ENCODE measurements around the gene CLDN11. TPM values are rescaled to one million over a fixed set of nuclear protein-coding genes. Genes with fewer than 3 reads are reported as not detected.

Gene CLDN11
- total RNA-seq, 1 donor from 2014 or later, result 1.6 TPM

DNA sequence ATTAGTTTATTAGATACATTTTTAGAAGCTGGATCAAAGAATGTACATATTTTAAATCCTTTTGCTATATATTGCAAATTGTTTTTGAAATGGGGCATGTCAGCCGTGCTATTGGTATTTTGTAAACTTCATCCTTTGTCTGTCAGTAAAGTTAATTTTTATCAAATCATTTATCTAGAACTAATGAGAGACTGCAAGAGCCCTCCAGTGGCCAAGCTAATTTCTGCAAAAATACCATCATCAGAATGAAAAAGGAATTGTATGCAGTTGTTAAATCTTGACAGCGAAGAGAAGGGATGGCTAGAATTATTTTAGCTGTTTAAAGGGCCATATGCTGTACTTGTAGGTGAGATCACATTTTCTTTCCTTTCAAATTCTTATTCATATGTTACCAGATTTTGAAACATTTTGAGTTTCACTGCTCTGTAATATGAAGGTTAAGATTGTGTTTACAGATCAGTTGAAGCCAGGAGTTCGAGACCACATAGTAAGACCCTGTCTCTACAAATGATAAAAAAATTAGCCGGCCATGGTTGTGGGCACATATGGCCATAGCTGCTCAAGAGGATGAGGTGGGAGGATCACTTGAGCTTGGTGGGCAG lies 8.1 kb upstream of the CLDN11 start:
- Mint-ChIP-seq H3K27me3 (ENCODE audit: insufficient read depth, low read depth) (peaks cover 2% of the 10 kb centered on the region), H3K4me1 (peaks cover 5% of the 10 kb centered on the region), H3K9me3 (no peaks in the 10 kb centered on the region), H3K4me3 (no peak overlapping the region), H3K36me3 (no peaks in the 10 kb centered on the region), H3K27ac (peak overlapping the region; percentile 65)
- DNase-seq (ENCODE audit: low spot score), result no peak
- no peak overlapping the region for H3K27ac ChIP-seq
- H2AFZ ChIP-seq (replicated peaks), result no peak overlapping the region
- H3K4me1 ChIP-seq, result no peaks in the 10 kb centered on the region
- peaks cover under 1% of the 10 kb centered on the region for H3K27me3 ChIP-seq
- no peaks in the 10 kb centered on the region for H3K9me3 ChIP-seq (ENCODE audit: low read depth)
- TF ChIP-seq EZH2 (IDR thresholded peaks at IDR 0.05) (no peak), EZH2phosphoT487 (IDR thresholded peaks at IDR 0.05) (no peak)
- TF ChIP-seq, protein P1, sequence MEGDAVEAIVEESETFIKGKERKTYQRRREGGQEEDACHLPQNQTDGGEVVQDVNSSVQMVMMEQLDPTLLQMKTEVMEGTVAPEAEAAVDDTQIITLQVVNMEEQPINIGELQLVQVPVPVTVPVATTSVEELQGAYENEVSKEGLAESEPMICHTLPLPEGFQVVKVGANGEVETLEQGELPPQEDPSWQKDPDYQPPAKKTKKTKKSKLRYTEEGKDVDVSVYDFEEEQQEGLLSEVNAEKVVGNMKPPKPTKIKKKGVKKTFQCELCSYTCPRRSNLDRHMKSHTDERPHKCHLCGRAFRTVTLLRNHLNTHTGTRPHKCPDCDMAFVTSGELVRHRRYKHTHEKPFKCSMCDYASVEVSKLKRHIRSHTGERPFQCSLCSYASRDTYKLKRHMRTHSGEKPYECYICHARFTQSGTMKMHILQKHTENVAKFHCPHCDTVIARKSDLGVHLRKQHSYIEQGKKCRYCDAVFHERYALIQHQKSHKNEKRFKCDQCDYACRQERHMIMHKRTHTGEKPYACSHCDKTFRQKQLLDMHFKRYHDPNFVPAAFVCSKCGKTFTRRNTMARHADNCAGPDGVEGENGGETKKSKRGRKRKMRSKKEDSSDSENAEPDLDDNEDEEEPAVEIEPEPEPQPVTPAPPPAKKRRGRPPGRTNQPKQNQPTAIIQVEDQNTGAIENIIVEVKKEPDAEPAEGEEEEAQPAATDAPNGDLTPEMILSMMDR (IDR thresholded peaks at IDR 0.05), result peak; percentile 48
- no peaks in the 10 kb centered on the region for H3K79me2 ChIP-seq (ENCODE audit: low read depth)
- H3K9ac ChIP-seq, result no peak overlapping the region
- H3K4me2 ChIP-seq, result no peak overlapping the region
- H4K20me1 ChIP-seq (ENCODE audit: low read depth), result no peaks in the 10 kb centered on the region
- no peaks in the 10 kb centered on the region for H3K36me3 ChIP-seq
- H3K4me3 ChIP-seq, result no peak overlapping the region
- no peaks in the 10 kb centered on the region for H3F3A ChIP-seq (ENCODE audit: low read depth)

DNA sequence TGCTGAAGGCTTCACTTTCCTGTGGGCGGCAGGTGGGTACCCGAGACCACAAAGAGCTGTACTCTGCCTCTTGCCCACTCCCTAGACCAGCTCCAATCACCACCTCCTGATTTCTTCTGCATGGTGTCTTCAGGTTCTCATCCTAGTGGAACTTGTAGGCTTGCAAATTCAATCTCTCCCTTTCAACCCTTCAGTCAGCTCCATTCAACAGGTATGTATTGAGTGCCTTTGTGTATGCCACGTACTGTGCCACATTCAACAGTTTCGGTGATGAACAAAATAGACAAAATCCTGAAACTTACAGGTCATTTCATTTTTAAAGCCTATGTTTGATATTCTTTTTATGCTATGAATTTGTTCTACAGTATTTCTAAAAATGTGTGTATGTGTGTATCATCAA lies 5.4 kb upstream of the CLDN11 start:
- Histone ChIP-seq H3K27ac (no peak overlapping the region), H3K9me3 (ENCODE audit: low read depth) (no peaks in the 10 kb centered on the region), H3K4me1 (no peaks in the 10 kb centered on the region), H3K9ac (no peak overlapping the region), H2AFZ (replicated peaks) (no peak overlapping the region), H3F3A (ENCODE audit: low read depth) (peaks cover 1% of the 10 kb centered on the region), H3K79me2 (ENCODE audit: low read depth) (no peaks in the 10 kb centered on the region), H3K4me3 (no peak overlapping the region), H4K20me1 (ENCODE audit: low read depth) (no peaks in the 10 kb centered on the region), H3K27me3 (peaks cover 28% of the 10 kb centered on the region), H3K4me2 (no peak overlapping the region), H3K36me3 (no peaks in the 10 kb centered on the region)
- Mint-ChIP-seq H3K27me3 (ENCODE audit: insufficient read depth, low read depth) (peaks cover 10% of the 10 kb centered on the region), H3K36me3 (no peaks in the 10 kb centered on the region), H3K4me1 (peaks cover 10% of the 10 kb centered on the region), H3K4me3 (no peak overlapping the region), H3K9me3 (peaks cover 2% of the 10 kb centered on the region), H3K27ac (no peak overlapping the region)
- DNase-seq (ENCODE audit: low spot score), result no peak
- TF ChIP-seq, protein P1 (IDR thresholded peaks at IDR 0.05), result no peak
- TF ChIP-seq EZH2phosphoT487 (IDR thresholded peaks at IDR 0.05), result no peak
- TF ChIP-seq EZH2 (IDR thresholded peaks at IDR 0.05), result no peak

DNA sequence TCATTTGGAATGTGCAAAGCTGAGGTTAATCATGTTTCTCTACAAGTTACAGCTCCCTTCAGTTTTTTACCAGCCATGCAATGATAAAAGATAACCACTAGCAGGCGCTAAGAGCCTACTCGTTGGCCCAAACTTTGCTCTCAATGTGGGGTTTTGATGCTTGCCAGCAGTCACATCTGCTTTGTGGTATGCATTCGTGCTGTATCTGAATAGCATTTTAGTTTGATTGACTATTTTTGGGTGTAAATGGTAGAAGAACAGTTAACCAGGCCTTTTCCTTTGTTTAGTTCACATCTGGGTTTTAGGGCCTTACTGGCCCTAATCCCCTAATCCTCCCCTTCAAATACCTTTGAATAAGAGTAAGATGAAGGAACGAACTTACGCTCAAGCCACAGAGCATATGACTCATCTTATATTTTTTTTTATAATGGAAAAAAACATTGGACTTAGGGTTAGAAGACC lies 4.4 kb upstream of the CLDN11 start:
- Histone ChIP-seq H3K27me3 (peaks cover 37% of the 10 kb centered on the region), H4K20me1 (ENCODE audit: low read depth) (no peaks in the 10 kb centered on the region), H3F3A (ENCODE audit: low read depth) (peaks cover 3% of the 10 kb centered on the region), H3K4me1 (no peaks in the 10 kb centered on the region), H3K36me3 (no peaks in the 10 kb centered on the region), H3K27ac (no peak overlapping the region), H3K4me2 (no peak overlapping the region), H3K9me3 (ENCODE audit: low read depth) (no peaks in the 10 kb centered on the region), H3K9ac (no peak overlapping the region), H3K79me2 (ENCODE audit: low read depth) (no peaks in the 10 kb centered on the region), H3K4me3 (no peak overlapping the region), H2AFZ (replicated peaks) (no peak overlapping the region)
- DNase-seq (ENCODE audit: low spot score), result peak; percentile 79
- no peak overlapping the region for H3K4me3 Mint-ChIP-seq
- no peak overlapping the region for H3K27ac Mint-ChIP-seq
- TF ChIP-seq EZH2 (IDR thresholded peaks at IDR 0.05), result no peak
- TF ChIP-seq, protein P1 (IDR thresholded peaks at IDR 0.05), result peak; percentile 99
- H3K36me3 Mint-ChIP-seq, result no peaks in the 10 kb centered on the region
- H3K9me3 Mint-ChIP-seq, result peaks cover 2% of the 10 kb centered on the region
- H3K4me1 Mint-ChIP-seq, result peaks cover 11% of the 10 kb centered on the region
- H3K27me3 Mint-ChIP-seq (ENCODE audit: insufficient read depth, low read depth), result peaks cover 12% of the 10 kb centered on the region
